GM19438 (cell line): ENCODE data around the gene LRCH1.
A peak's percentile ranks its signal among the peaks of the same experiment; 100 is the strongest.

ENCODE experiments used
- ATAC-seq: cut with Tn5 transposase; IDR thresholded peaks from one replicate; pipeline ENCODE4 v1.9.1; 2021; ENCODE audit warnings: low read depth; ENCODE audit not compliant: unreplicated experiment

LRCH1 gene

DNA sequence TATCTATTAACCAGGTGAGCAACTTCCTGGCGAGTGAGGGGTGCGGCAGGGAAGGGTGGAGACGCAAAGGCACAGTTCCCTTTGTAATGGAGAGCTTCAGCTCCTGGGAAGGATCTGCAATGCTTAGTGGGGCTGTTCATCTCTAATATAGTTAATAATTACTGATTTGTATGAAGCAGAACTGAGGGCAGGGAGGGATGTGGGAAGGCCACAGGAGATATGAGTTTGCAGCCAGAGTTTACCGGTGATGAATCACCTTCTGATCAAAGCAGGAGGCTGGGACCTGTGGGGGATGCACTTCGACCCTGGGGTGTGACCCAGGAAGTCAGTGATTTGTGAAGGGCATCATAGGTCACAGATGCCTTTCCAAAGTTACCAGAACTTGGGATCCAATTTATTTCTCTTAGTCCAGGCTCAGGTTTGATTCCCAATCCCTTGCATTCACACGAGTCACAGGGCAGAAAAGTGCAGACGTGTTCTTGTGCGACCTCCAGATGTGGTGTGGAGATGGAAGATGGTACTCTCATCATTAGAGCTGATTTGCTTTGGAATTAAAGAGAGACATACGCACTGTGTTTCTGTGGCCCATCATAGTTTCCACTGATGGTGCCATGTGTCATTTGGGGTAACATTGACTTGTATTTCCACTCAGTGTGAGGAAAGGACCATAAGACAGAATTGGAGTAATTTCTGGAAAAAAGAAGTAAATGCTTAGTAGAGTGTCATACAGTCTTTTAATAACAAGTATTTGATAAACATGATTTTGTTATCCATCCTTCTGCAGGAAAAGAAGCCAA, 55.0 kb downstream of the LRCH1 start:
- peak; percentile 59 for ATAC-seq

DNA sequence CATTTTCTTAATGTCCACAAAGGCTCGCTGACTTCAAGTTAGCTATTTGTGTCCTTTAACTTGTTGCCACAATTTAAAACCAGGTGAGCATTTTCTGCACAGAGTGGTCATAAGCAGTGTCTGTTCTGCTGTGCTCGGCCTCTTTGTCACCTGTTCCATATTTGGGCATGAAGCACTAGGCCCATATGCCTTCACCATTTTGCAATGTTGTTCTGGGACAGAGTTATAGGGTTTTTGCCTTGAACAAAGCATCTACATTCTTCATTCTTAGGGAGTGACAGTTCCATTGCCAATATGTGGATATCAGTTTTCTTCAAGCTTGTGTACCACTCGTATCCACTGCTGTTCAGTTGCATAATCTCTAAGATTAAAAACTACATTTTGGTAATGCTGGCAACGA, 56.1 kb downstream of the LRCH1 start:
- ATAC-seq, result no peak

DNA sequence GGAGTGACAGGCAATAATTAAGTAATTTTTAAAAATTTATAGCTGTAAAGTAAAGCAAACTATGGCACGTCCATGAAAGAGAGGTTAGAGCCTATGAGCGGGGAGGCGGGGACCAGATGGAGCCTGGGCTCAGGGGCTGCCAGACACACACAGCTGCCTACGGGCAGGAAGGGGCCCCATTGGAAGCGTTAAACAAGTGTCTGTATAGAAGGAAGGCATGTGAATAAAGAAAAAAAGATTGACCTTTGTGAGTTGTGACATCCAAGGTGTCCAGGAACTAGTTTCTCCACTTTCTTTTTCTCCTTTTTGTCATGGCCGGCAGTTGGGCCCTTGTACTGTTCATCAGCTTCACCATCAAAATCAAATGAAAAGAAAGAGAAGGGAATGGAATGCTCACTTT, 56.8 kb downstream of the LRCH1 start:
- ATAC-seq, result no peak

DNA sequence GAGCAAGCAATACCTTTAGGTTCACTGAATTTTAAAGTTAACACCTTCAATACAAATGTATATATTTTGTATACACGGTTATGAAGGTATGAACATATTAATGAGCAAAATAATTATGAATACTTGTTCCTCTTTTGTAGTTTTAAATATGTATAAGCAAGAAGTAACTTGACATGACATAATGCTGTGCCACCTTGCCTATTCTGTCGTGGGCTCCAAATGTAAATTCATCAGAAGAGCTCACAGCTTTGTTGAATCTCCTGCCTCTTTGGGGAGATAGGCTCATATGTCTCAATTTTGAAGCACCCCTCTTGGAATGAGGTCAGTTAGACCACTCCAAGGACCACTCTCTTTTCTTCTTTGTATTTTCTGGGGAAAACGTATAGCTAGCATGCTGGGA, 59.3 kb downstream of the LRCH1 start:
- ATAC-seq, result no peak

DNA sequence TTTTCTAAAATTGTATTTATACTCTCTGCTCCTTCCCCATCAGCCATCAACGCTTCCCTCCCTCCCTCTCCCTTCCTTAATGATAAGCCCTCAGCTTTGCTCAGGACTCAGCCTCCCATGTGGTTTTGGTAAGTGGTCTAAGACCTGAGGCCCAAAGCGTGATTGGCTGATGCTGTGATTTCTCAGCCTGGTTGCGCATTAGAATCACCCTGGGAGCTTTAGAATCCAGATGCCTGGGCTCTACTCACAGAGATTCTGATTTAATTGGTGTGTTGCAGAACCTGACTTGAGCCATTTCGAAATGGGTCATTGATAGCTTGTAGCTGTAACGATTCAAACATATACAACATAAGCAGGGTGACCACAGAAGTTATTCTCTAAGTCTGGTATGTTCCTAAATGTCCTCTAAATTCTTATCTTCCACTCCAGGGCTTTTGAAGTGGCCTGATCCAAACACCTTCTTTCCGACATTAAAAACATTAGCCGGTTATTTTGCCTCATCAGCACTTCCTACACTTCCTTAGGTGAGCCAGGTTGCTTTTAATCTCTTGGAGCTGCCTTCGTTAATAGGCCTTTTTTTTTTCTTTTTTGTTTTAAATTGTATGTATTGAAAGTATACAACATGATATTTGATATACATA, 60.6 kb downstream of the LRCH1 start:
- no peak for ATAC-seq

DNA sequence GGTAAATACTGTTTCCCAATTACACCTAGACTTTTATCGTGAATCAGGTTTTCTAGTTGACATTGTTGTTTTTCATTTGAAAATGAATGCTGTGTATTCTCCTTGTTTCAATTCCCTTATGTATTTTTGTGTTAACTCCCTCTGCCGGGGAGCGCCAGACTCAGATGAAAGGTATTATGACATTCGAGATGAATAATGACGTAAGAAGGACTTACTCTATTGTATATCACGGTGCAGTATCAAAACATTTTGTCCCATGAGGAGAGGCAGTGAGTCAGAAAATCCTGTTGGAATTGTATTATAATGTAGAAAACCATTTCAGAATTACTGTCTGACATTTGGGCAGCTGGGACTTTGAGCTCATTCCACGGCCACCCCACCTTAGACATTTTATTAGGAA, 61.6 kb downstream of the LRCH1 start:
- ATAC-seq, result no peak

DNA sequence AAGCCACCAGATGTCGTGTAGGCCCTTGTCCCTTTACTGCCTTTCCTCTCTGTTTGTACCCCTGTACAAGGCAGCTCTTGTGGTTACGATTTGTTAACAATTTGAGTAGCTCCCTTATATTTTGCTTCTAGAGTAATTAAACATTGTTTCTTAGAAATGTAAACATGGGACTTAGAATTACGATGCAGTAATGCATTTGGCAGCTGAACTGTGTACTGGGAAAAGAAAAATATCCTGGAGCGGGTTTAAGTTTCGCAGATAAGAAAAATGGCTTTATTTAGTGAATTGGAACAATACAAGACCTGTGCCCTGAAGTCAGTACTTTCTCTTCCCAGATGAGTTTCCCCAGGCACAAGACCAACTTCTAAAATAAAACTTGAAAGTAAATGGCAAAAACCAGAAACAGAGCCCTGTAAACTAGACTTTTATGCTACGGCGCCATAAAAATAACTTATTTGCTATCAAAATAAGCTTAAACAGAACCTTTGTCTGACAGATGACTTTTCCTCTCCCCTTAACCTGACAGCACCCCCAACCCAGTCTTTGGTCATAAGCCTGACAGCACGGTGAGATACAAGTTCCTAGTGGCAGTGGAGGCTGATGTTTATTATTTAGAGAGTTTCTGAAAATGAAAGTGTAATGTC, 63.0 kb downstream of the LRCH1 start:
- ATAC-seq, result no peak

DNA sequence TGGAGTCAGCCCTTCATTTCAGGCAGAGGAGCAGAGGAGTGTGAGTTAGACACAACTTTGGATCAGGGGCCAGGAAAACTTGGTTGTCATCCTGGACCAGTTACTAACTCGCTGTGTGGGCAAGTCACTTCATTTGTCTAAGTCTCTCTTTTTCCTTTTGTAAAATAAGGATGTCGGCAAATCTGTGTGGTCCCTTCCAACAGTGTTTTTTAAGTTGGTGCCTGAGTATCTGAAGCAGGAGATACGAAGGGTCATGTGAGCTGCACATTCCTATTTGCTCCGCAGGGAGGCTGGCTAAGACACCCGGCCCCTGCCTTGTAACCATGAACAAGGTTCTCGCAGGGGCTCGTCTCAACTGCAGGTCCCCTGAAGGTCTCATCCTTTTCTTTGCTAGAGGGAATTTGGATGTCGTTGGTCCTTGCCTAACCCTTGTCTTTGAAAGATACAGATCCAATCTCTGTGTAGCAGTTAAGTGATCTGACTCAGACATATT, 64.3 kb downstream of the LRCH1 start:
- ATAC-seq, result no peak

DNA sequence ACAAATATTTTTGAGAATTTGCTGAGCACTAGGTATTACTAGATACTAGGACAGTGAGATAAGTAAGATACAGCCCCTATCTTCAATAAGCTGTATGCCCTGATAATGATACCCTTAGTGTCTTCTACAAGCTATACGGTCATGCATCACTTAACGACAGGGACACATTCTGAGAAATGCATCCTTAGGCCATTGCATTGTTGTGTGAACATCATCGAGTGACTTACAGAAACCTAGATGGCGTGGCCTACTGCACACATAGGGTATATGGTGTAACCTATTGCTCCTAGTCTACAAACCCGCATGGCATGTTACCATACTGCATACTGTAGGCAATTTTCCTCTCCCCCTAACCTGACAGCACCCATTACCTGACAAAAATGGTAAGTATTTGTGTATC, 64.9 kb downstream of the LRCH1 start:
- ATAC-seq, result no peak

DNA sequence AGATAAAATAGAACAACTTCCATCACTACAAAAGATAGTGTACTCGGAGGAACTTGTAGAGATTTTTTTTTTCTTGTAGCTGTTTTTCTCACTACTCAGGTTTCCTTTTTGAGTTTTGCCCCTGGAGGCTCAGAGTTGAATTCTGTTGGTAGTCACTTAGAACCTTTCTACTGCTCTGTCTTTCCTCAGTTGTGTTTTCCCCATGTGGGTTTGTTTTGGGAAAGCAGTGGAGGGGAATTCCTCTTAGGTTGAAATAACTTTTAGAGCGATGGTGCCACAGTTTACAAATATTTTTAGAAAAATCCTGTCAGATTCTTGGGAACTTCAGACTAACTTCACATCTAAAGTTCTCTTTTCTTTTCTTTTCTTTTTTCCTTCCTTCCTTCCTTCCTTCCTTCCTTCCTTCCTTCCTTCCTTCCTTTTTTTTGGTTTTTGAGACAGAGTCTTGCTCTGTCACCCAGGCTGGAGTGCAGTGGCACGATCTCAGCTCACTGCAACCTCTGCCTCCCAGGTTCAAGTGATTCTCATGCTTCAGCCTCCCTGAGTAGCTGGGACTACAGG, 65.8 kb downstream of the LRCH1 start:
- ATAC-seq, result no peak

DNA sequence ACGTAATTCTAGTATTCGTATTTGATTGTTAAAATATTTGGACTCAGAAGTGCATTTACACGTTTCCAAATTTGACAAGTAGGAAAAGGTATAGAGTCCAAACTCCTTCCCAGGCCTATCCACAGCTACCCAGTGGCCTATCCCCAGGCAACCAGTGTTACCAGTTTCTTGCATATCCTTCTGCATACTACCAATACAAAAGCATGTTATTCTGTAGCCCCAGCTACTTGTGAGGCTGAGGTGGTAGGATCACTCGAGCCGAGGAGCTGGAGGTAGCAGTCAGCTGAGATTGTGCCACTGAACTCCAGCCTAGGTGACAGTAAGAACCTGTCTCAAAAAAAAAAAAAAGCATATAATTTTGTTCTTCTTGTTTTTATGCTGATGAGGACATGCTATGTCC, 67.1 kb downstream of the LRCH1 start:
- no peak for ATAC-seq

DNA sequence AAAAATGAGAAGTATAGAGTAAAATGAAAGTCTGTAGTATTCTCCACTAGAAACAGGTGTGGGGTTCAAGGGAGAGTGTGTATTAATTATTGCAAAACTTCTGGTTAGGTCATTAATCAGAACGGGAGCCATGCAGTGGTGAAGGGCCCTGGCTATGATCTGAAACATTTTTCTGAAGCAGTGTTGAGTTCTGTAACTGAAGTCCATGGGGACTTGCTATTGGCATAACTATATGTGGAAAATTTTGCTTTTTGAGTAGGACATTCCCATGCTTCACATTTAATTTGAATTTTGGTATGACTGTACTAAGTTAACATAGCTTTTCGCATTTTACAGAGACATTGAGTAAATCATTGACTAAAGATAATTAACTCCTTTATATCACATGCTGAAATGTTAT, 67.5 kb downstream of the LRCH1 start:
- no peak for ATAC-seq

DNA sequence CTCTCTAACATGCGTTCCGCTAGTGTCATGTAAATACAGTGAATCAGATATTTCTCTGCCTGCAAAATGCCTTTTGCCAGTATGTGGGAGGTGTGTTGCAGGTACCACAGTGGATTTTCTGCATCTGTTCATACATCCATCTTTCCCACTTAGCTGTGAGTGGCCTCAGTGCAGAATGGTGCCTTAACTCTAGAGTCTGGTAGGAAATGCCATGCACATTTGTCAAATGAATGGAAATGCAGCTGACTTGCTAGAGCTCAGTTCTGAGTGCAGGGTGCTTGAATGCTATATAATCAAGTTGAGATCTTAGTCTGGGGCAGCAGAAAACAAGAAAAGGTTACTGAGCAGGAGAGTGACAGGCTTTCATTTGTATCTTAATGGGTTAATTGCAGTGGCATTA, 68.2 kb downstream of the LRCH1 start:
- no peak for ATAC-seq

DNA sequence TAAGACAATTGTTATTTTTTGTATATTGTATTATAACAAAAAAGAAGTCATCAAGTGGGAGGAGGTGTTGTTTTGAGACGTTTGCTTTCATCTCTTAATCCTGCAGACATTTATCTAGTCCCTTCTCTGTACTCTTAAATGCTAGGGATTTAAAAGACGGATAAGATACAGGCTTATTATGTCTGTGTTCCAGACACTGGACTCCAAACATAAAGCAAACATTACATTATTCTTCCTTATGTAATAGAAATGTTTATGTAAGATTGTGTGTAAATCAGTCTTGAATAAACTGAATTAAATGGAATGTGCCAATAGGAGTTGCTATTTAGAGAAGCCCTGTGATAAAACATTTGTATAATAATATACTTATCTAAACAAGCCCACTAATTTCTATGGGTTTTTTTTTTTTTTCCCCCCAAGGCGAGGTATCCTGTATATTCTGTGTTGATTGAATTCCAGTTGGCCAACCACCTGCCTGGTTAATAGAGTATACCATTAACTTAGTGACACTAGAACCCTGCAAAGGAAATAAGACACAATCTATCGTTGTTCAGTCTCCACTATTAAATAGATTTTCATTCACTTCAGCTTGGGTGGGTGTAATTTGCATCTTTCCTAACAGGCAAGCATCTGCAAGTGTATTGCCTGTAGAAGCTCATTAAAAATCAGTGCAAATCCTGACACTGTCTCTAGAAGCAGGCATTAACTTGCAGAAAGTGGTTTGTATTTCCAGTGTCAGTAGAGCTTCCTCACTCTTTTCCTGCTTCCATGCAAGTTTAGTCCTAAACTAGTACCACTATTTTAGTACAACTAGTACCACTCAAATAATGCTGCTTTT, 69.0 kb downstream of the LRCH1 start:
- no peak for ATAC-seq

DNA sequence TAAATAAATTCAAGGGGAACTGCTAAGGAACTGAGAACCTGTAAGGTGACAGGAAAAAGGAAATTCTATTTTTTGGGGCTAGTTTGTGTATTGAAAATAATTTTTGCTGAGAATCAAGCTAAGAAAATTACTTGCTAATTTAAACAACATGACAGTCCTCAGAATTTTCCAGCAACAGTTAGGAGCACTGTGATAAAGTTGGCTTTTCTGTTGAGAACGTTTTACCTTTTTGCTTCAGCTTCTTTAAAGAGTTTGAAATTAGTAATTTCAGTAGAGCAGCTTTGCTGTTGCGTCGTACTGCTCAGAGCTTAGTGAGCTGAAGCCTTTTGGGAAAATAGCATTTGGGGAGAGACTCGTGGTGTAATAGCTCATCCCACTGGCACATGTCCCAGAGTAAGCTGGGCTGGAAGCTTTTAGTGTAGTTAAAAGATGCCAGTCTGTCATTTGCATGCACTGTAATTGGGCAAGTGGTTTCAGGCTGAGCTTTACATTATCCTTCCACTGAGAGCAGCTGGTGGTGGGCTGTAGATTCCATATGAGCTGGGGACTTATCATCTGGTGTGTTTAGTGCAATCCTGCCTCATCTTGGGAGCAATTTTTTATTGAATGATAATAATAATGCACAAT, 69.8 kb downstream of the LRCH1 start:
- ATAC-seq, result no peak

DNA sequence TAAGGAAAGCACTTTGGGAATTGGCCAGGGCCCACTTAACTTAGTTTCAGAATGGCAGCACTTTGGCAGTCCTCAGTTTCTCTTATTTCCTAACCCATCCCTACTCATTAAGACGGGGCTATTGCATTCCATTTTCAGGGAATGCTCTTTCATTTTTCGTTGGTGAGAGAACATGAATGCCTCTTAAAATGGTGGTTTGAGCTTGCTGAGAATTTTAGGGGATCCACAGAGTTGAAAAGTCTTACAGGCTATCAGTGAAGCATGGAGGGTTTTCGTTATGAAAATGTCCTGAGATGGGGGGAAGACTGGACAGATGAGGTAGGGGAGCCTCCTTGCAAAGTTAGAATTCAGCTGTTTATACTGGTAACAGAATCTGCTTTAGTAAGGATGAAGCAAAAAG, 71.4 kb downstream of the LRCH1 start:
- no peak for ATAC-seq

DNA sequence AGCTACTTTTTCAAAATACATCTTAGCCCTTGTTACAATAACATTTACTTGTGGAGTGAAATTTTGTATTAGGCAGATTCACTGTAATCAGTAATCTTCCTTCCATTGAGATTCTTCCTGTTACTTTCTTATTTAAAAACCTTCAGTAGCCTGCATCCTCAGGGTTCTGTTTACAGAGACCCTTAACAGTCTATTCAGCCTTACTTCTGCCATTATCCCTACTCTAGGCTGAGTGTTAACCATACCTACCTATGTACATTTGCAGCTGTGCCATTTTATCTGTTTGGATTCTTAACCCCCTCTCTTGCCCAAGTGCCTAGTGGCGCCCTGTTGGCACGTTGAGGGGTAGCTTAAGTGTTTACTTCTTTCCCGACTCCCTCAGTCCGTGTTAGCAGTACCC, 71.9 kb downstream of the LRCH1 start:
- ATAC-seq, result no peak

DNA sequence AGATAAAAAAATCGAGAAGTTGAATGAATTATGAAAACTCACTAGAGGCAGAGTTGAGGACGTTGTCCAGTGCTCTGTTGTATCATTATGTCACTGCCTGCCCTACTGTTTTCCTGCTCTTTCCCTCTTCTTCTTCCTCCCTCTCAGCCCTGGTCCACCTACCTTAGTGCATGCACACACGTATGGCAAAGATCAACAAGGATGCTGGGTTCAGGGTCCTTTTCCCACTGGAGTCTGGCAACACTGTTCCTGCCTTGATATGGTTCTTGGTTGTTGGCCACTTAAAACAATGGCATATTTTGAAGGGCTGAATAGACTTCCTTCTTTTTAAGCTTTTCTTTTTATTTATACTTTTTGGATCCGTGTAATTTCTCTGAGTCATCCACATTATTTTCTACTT, 74.5 kb downstream of the LRCH1 start:
- ATAC-seq, result no peak

DNA sequence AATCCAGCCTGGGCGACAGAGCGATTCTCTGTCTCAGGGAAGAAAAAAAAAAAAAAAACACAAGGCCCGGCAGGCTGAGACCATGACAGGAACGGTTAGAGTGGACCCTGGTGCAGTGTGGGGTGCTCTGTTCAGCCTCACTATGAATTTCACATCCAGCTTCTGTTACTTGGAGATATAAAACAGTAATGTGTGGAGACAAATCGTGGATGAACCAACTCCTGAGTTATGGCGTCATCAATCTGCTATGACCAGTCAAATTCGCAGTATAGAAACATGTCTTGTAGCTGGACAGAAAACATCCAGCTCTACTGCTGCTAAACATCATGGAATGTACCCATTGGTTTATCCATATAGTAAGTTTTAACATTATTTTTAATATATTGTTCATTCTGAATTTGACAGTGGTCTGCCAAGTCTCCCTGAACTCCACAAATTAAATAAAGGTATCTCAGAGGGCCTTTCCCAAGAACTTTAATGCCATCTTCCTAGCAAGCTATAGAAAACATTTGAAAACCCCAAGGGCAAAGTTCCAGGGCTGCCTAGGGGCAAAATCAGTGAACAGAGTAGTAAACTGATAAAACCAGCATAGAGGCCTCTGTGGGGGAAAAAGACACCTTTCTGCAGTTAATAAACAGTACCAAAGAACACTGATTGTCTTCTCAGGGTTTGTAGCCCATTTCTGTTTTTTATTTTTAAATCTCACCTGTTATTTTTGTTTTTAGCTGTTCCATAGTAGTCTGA, 75.8 kb downstream of the LRCH1 start:
- ATAC-seq, result no peak
